Measurements from ENCODE around the gene TMEM185A.
"Not testable (repeated sequence)": the region's sequence is repeated elsewhere in the genome, so short reads cannot be mapped to it uniquely, and the experiment has no call there.

Gene TMEM185A

GRCh38 chrX:149638860-149639259 is 7.3 kb upstream of the TMEM185A start:
- Mint-ChIP-seq H3K4me1 (ENCODE audit: low read depth) (no peaks in the 10 kb centered on the region), H3K36me3 (ENCODE audit: low read depth) (no peaks in the 10 kb centered on the region), H3K9me3 (peaks cover 5% of the 10 kb centered on the region), H3K4me3 (no peak overlapping the region), H3K27ac (no peak overlapping the region), H3K27me3 (ENCODE audit: low read depth) (no peaks in the 10 kb centered on the region)

GRCh38 chrX:149633511-149633910 is 1.9 kb upstream of the TMEM185A start:
- peaks cover 25% of the 10 kb centered on the region for H3K4me1 Mint-ChIP-seq (ENCODE audit: low read depth)
- H3K36me3 Mint-ChIP-seq (ENCODE audit: low read depth), result peaks cover 6% of the 10 kb centered on the region
- H3K4me3 Mint-ChIP-seq, result no peak overlapping the region
- H3K9me3 Mint-ChIP-seq, result peaks cover 5% of the 10 kb centered on the region
- no peak overlapping the region for H3K27ac Mint-ChIP-seq
- H3K27me3 Mint-ChIP-seq (ENCODE audit: low read depth), result peaks cover 3% of the 10 kb centered on the region

GRCh38 chrX:149630681-149631233 is 835 bp downstream of the TMEM185A start:
- H3K36me3 Mint-ChIP-seq (ENCODE audit: low read depth), result peaks cover 8% of the 10 kb centered on the region
- H3K27me3 Mint-ChIP-seq (ENCODE audit: low read depth), result peaks cover 3% of the 10 kb centered on the region
- peak overlapping the region; percentile 95 for H3K4me3 Mint-ChIP-seq
- H3K4me1 Mint-ChIP-seq (ENCODE audit: low read depth), result peaks cover 32% of the 10 kb centered on the region
- H3K9me3 Mint-ChIP-seq, result no peaks in the 10 kb centered on the region
- H3K27ac Mint-ChIP-seq, result peak overlapping the region; percentile 87

GRCh38 chrX:149629730-149630387 is 1.7 kb downstream of the TMEM185A start:
- H3K27ac Mint-ChIP-seq, result peak overlapping the region; percentile 5
- peaks cover 32% of the 10 kb centered on the region for H3K4me1 Mint-ChIP-seq (ENCODE audit: low read depth)
- peaks cover 3% of the 10 kb centered on the region for H3K27me3 Mint-ChIP-seq (ENCODE audit: low read depth)
- H3K9me3 Mint-ChIP-seq, result no peaks in the 10 kb centered on the region
- peak overlapping the region; percentile 95 for H3K4me3 Mint-ChIP-seq
- H3K36me3 Mint-ChIP-seq (ENCODE audit: low read depth), result peaks cover 8% of the 10 kb centered on the region

GRCh38 chrX:149628768-149629167 is 2.8 kb downstream of the TMEM185A start:
- H3K27me3 Mint-ChIP-seq (ENCODE audit: low read depth), result peaks cover 3% of the 10 kb centered on the region
- H3K4me3 Mint-ChIP-seq, result peak overlapping the region; percentile 21
- no peaks in the 10 kb centered on the region for H3K9me3 Mint-ChIP-seq
- no peak overlapping the region for H3K27ac Mint-ChIP-seq
- peaks cover 8% of the 10 kb centered on the region for H3K36me3 Mint-ChIP-seq (ENCODE audit: low read depth)
- H3K4me1 Mint-ChIP-seq (ENCODE audit: low read depth), result peaks cover 32% of the 10 kb centered on the region

GRCh38 chrX:149628280-149628679 is 3.3 kb downstream of the TMEM185A start:
- H3K4me3 Mint-ChIP-seq, result no peak overlapping the region
- no peaks in the 10 kb centered on the region for H3K9me3 Mint-ChIP-seq
- H3K36me3 Mint-ChIP-seq (ENCODE audit: low read depth), result peaks cover 8% of the 10 kb centered on the region
- no peak overlapping the region for H3K27ac Mint-ChIP-seq
- peaks cover 32% of the 10 kb centered on the region for H3K4me1 Mint-ChIP-seq (ENCODE audit: low read depth)
- H3K27me3 Mint-ChIP-seq (ENCODE audit: low read depth), result peaks cover 3% of the 10 kb centered on the region

GRCh38 chrX:149626829-149627228 is 4.8 kb downstream of the TMEM185A start:
- H3K27me3 Mint-ChIP-seq (ENCODE audit: low read depth); H3K9me3 Mint-ChIP-seq; H3K4me3 Mint-ChIP-seq; H3K27ac Mint-ChIP-seq: not testable (repeated sequence)
- Mint-ChIP-seq H3K4me1 (ENCODE audit: low read depth) (peaks cover 28% of the 10 kb centered on the region), H3K36me3 (ENCODE audit: low read depth) (peaks cover 10% of the 10 kb centered on the region)

- H3K4me1 Mint-ChIP-seq (ENCODE audit: low read depth); H3K4me3 Mint-ChIP-seq; H3K9me3 Mint-ChIP-seq; H3K36me3 Mint-ChIP-seq (ENCODE audit: low read depth); H3K27me3 Mint-ChIP-seq (ENCODE audit: low read depth); H3K27ac Mint-ChIP-seq: not testable (repeated sequence)
These were observed 11.9 kb downstream of the TMEM185A start for GRCh38 chrX:149619662-149620061.

- Mint-ChIP-seq H3K4me1 (ENCODE audit: low read depth) (peaks cover 3% of the 10 kb centered on the region), H3K36me3 (ENCODE audit: low read depth) (peaks cover 2% of the 10 kb centered on the region), H3K27ac (no peak overlapping the region), H3K4me3 (no peak overlapping the region), H3K9me3 (no peaks in the 10 kb centered on the region), H3K27me3 (ENCODE audit: low read depth) (no peaks in the 10 kb centered on the region)
These were observed 12.7 kb downstream of the TMEM185A start for GRCh38 chrX:149618871-149619270.

- peaks cover 5% of the 10 kb centered on the region for H3K4me1 Mint-ChIP-seq (ENCODE audit: low read depth)
- H3K36me3 Mint-ChIP-seq (ENCODE audit: low read depth), result peaks cover 2% of the 10 kb centered on the region
- no peak overlapping the region for H3K4me3 Mint-ChIP-seq
- no peaks in the 10 kb centered on the region for H3K9me3 Mint-ChIP-seq
- H3K27me3 Mint-ChIP-seq (ENCODE audit: low read depth), result no peaks in the 10 kb centered on the region
- no peak overlapping the region for H3K27ac Mint-ChIP-seq
These were observed 19.9 kb downstream of the TMEM185A start for GRCh38 chrX:149611623-149612175.

GRCh38 chrX:149610511-149610910 is 21.1 kb downstream of the TMEM185A start:
- peaks cover 5% of the 10 kb centered on the region for H3K36me3 Mint-ChIP-seq (ENCODE audit: low read depth)
- no peaks in the 10 kb centered on the region for H3K27me3 Mint-ChIP-seq (ENCODE audit: low read depth)
- no peaks in the 10 kb centered on the region for H3K9me3 Mint-ChIP-seq
- H3K4me3 Mint-ChIP-seq, result no peak overlapping the region
- peaks cover 8% of the 10 kb centered on the region for H3K4me1 Mint-ChIP-seq (ENCODE audit: low read depth)
- H3K27ac Mint-ChIP-seq, result no peak overlapping the region

GRCh38 chrX:149607699-149608098 is 23.9 kb downstream of the TMEM185A start:
- Mint-ChIP-seq H3K4me1 (ENCODE audit: low read depth) (peaks cover 6% of the 10 kb centered on the region), H3K4me3 (no peak overlapping the region), H3K27me3 (ENCODE audit: low read depth) (no peaks in the 10 kb centered on the region), H3K36me3 (ENCODE audit: low read depth) (peaks cover 15% of the 10 kb centered on the region), H3K27ac (no peak overlapping the region), H3K9me3 (no peaks in the 10 kb centered on the region)

GRCh38 chrX:149605248-149605885 is 26.2 kb downstream of the TMEM185A start:
- not testable (repeated sequence) for H3K4me3 Mint-ChIP-seq; H3K4me1 Mint-ChIP-seq (ENCODE audit: low read depth); H3K27ac Mint-ChIP-seq; H3K9me3 Mint-ChIP-seq; H3K27me3 Mint-ChIP-seq (ENCODE audit: low read depth)
- peaks cover 15% of the 10 kb centered on the region for H3K36me3 Mint-ChIP-seq (ENCODE audit: low read depth)

GRCh38 chrX:149598603-149599002 is 33.0 kb downstream of the TMEM185A start:
- not testable (repeated sequence) for H3K27me3 Mint-ChIP-seq (ENCODE audit: low read depth); H3K9me3 Mint-ChIP-seq; H3K4me3 Mint-ChIP-seq; H3K36me3 Mint-ChIP-seq (ENCODE audit: low read depth); H3K4me1 Mint-ChIP-seq (ENCODE audit: low read depth); H3K27ac Mint-ChIP-seq

- H3K4me3 Mint-ChIP-seq; H3K9me3 Mint-ChIP-seq; H3K27ac Mint-ChIP-seq; H3K27me3 Mint-ChIP-seq (ENCODE audit: low read depth); H3K36me3 Mint-ChIP-seq (ENCODE audit: low read depth); H3K4me1 Mint-ChIP-seq (ENCODE audit: low read depth): not testable (repeated sequence)
These were observed 35.6 kb downstream of the TMEM185A start for GRCh38 chrX:149595943-149596342.
